ENCODE data around the gene SLC45A1.
"Not testable (repeated sequence)": the region's sequence is repeated elsewhere in the genome, so short reads cannot be mapped to it uniquely, and the experiment has no call there.

The SLC45A1 gene

DNA sequence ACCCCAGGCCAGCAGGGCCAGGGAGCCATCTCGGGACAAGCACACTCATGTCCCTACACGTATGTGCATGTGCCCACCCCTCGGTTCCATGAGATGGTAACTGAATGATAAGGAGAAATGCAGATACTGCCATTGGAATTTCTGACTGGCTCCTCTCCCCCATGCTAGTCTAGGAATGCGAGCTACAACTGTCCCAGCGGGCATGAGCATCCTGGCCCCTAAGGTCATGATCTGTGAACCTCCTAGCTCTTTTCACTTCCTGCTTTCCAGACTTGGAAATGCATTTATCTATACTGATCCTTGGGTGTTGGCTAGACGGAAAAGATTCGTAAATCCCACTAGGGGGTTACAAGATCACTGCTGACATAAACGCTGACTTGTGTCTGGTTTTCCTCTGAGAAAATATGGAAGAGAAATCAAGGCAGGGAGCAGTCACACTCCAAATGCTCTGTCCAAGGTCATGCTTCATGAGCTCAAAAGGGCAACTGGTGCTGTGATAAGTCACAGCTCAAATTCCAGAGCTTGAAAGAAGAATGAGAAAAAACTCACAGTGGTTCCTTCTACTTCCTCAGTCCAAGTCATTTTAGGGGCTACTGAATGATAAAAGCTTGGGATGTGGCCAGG is 49.8 kb downstream of the SLC45A1 start:
- DNase-seq (ENCODE audit: low read depth in 3 of 3): no peak

DNA sequence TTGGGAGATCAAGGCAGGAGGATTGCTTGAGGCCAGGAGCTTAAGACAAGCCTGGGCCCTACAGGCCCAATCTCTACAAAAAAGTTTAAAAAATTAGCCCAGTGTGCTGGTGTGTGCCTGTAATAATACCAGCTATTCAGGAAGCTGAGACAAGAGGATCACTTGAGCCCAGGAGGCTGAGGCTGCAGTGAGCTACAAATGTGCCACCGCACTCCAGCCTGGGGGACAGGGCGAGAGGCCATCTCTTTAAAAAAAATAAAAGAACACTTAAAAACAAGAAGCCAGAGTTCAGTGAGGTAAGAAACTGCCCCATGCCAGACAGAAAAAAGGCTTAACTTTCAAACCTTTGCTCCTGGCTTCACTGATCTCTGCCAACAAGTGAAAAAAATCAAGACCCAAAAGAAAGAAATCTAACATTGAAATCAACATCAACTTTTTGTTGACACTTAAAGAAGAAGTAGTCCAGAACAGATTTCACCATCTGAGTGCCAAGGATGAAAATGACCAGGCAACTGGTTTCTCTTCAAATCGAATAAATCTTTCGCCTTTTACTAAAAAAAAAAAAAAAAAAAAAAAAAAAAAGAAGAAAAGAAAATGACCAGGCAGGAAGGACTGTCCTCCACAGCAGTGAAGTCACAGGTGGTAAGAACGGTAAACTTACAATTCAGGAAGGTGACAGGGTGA is 51.2 kb downstream of the SLC45A1 start:
- DNase-seq (ENCODE audit: low read depth in 3 of 3): no peak

DNA sequence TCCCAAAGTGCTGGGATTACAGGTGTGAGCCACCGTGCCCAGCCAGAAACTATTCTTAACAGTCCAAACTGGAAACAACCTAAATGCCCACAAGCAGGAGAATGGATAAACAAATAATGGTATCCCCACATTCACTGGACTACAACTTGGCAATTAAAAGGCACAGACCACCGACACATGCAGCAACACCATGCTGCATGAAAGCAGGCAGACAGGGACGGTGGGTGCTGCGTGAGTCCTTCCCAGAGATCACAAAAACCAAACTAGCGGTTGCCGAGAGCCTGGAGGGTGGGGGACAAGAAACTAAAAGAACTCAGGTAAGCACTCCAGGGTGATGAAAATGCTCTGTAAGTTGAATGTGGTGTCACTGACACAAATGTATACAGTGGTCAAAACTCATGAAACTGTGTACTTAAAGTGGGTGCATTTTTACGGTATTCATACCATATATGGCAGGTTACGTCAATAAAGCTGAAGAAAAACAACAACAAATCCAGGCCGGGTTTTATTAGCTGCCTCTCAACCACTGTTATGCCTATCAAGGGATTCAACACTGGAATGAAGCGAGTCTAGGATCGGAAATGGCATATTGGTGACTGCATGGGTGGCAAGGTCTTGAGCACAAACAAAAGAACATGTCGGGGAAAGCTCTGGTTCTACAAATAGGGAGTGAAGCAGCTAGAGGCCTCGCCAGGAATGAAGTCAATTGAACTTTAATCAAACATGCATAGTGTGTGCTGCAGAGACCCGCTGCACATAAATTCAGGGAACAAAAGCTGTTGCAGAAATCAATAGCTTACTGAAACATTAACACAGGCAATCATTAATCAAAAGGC is 52.4 kb downstream of the SLC45A1 start:
- DNase-seq (ENCODE audit: low read depth in 3 of 3): no peak

- DNase-seq (ENCODE audit: low read depth in 3 of 3): no peak
These were observed 53.0 kb downstream of the SLC45A1 start for GRCh38 chr1:8370905-8371315.

DNA sequence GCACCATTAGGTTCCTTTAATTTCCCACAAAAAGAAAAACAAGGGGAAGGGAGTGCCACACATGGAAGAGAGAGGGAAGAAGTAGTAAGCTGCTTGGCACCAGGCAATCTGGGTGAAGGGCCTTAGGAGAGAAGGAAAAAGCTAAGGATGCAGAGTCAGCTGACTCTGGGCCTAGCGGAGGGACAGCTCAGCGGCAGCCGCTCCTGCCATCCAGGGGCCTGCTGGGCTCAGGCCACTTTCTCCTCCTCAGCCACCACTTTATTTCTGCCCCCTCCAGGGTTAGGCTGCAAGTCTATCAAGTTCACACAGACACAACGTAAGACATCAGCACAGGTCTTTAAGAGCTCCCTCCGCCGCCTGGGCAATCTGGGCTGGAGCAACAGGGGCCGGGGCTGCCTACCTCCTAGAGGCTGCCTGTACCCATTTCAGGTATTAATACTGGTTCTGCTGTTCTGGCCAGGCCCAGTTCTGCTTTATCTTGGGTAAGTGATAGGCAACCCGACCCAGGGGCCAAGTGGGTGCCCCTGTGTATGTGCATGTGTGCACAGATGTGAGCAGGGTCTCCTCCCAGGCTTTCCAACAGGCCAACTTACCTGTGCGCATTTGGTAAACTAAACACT is 53.6 kb downstream of the SLC45A1 start:
- DNase-seq (ENCODE audit: low read depth in 3 of 3): no peak

GRCh38 chr1:8373125-8373524 is 55.2 kb downstream of the SLC45A1 start:
- DNase-seq (ENCODE audit: low read depth in 3 of 3): no peak

DNA sequence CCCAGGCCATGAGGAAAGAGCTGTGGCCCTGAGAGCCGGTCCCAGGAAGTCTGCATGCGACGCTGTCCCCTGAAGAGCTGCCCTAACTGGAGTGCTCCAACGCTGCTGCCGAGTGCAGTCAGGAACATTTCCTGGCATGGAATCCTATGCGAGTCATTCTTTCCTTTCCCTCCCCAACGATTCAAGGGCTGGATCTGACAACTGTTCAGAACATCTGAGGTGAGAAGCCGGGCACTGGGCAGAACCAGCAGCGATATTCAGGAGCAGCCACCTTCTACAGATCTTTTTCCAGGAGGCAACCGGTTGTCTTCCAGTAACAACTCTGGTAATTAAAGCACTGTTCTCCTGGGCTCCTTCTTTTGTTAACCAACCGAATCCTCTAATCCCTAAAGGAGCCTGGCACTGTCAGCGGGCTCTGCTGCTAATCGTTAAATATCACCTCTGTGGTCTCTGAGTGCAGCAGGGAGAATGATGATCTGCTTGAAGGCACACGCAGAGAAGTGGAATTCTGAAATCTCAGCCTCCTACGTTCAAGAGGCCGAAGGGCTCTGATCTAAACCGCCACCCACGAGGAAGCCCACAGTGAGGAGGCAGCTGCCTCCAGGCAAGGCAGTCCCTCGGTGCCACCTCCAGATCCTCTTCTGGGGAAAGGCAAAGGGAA is 55.8 kb downstream of the SLC45A1 start:
- no peak for DNase-seq (ENCODE audit: low read depth in 3 of 3)

GRCh38 chr1:8374356-8374755 is 56.4 kb downstream of the SLC45A1 start:
- no peak for DNase-seq (ENCODE audit: low read depth in 3 of 3)

DNA sequence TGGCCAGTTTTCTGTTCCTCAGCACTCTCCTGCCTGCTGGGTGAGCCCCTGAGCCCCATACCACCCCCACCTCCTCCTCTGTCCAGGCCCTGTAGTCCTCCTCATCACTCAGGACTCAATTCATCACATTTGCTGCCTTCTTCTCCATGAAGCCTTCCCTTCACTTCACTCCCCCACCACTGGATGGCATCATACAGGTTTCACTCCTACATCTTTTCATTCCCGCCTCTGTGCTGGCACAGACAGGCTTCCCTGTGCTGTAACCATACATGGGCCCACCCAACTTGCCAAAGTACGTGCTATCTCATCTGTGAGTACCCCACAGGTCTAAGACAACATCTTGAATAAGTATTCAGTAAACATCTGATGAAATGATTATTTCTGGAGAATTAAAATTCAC is 56.9 kb downstream of the SLC45A1 start:
- no peak for DNase-seq (ENCODE audit: low read depth in 3 of 3)

GRCh38 chr1:8376358-8376840 is 58.5 kb downstream of the SLC45A1 start:
- no peak for DNase-seq (ENCODE audit: low read depth in 3 of 3)

DNA sequence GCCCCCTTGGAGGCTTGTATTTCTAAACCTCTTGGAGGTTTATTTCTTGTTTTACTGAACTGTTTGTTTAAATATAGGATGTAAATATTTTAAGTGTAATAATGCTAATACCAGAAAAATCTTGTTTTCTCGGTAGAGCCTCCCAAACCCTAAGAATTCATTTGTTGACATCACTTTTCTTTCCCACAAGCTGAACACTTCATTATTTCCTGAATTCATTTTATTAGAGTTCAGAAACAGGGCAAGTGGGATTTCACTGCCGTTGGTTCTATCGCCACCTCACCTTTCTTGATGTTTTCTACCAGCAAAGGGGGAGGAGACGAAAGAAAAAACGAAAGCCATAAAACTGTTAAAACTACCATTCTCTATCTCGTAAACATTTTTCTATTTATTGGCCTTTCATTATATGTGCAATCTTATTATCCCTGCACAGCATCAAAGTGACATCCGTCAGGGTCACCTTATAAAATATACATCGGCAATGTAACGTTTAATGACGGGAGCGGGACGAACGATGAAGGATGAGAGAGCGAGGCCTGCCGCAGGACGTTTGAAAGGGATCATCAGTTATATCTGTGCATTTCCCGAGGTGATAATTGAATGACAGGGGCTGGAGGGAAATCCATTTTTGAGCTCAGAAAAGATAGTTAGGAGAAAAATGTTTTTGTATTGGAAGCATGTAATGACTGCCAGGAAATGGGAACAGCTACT is 59.5 kb downstream of the SLC45A1 start:
- DNase-seq (ENCODE audit: low read depth in 3 of 3): no peak

DNA sequence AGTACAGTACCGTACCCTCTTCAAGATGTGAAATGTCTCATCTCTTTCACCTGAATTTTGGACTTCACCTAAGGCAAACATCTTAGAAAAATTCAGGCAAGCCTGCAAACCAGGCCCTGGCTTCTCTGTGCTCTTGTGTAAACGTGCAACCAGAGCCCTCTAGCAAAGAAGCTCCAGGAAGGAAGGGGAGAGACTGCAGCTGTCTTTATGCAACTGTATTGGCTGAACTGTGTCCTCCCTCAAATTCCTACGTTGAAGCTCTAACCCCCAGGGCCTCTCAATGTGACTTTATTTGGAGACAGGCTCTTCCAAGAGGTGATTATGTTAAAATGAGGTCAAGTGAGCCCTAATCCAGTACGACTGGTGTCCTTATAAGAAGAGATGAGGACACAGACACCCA is 60.3 kb downstream of the SLC45A1 start:
- no peak for DNase-seq (ENCODE audit: low read depth in 3 of 3)

- DNase-seq (ENCODE audit: low read depth in 3 of 3): no peak
These were observed 61.1 kb downstream of the SLC45A1 start for GRCh38 chr1:8378981-8379470.

DNA sequence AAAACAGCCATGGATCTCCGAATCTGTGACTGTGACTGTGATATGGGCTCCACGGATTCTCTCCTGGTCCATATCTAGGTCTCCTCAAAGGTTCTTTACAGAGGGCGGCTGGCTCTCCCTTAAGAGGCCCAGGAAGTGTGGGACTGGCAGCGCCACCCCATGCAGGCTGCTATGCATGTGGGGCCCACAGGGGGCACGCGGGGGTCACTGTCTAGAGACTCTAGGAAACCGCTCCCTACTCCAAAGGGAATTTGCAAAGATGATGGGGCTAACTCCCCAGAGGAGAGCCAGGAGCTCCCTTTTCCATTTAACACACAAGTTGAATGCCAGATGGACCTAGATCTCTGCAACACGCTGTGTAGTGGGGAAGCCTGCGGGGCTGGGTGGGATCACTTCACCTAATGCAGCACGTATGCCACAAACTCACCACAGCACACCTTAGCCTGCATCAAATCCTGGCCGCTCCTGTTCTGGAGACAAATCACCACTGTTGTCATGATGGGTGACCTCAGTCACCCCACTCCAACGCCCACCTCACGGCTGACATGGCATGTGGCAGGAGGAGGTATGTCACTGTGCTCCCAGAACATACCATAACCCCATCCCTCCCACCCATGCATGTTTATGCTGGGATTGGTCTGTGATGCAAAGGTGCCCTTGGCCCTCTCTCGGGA is 61.7 kb downstream of the SLC45A1 start:
- no peak for DNase-seq (ENCODE audit: low read depth in 3 of 3)

DNA sequence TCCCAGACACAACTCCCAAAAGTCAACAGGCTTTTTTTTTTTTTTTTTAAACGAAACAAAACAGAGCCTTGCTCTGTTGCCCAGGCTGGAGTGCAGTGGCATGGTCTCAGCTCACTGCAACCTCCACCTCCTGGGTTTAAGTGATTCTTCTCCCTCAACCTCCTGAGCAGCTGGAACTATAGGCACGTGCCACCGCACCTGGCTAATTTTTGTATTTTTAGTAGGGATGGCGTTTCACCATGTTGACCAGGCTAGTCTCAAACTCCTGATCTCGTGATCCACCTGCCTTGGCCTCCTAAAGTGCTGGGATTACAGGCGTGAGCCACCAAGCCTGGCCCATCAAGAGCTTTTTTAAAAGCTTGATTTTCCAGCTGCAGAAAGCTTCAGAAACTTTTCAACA is 62.4 kb downstream of the SLC45A1 start:
- not testable (repeated sequence) for DNase-seq (ENCODE audit: low read depth in 3 of 3)

- DNase-seq (ENCODE audit: low read depth in 3 of 3): no peak
These were observed 63.7 kb downstream of the SLC45A1 start for GRCh38 chr1:8381618-8382017.

- DNase-seq (ENCODE audit: low read depth in 3 of 3): no peak
These were observed 64.2 kb downstream of the SLC45A1 start for GRCh38 chr1:8382051-8382505.

- no peak for DNase-seq (ENCODE audit: low read depth in 3 of 3)
These were observed 64.9 kb downstream of the SLC45A1 start for GRCh38 chr1:8382608-8383505.

- no peak for DNase-seq (ENCODE audit: low read depth in 3 of 3)
These were observed 66.2 kb downstream of the SLC45A1 start for GRCh38 chr1:8384088-8384487.

All from stimulated activated CD4-positive, alpha-beta T cell treated with anti-CD3 and anti-CD28 coated beads, TNF-alpha, amount 100 ng/mL, for 48 hours (primary cell).